Measurements from ENCODE around the gene PRKCB. TPM values are rescaled to one million over a fixed set of nuclear protein-coding genes. Genes with fewer than 3 reads are reported as not detected.

PRKCB gene
- total RNA-seq, 6 donors from 2014 or later = 9.6 to 28.0 (median 13.9) TPM

DNA sequence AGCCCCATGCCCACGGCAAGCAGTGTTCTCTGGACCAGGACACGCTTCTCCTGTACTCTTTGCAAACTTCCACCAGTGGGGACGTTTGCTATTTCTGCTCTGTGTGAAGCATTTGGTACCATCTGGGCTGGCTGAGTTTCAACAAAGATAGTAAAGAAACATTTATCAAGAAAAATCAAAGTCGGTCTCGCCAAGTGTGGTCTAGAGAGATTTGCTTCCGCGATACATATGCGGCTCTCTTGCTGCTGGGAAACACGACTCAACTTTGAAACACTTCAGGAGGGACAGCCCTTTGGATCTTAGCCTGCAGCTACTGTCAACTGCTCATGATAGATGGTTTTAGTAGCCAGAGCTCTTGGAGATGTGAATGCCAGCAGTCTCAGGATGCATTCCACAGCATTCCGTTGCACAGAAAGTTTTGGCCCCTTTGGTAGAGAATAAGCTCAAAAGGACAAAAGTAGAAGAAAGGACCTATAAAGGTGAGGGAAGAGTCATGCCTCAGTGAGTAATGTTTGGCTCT, 252.2 kb downstream of the PRKCB start:
- Histone ChIP-seq H3K27me3 (no peaks in the 10 kb centered on the region), H3K27ac (no peak overlapping the region), H3K36me3 (no peaks in the 10 kb centered on the region), H3K4me1 (peaks cover 0 to 4% (median 0%) of the 10 kb centered on the region in 4 donors), H3K9me3 (peaks cover 0 to 12% (median 6%) of the 10 kb centered on the region in 4 donors), H3K4me3 (no peak overlapping the region)
- no peak for ATAC-seq (ENCODE audit: low FRiP score in 2 of 2)
- DNase-seq = no peak
- no peak for TF ChIP-seq POLR2AphosphoS5 (IDR thresholded peaks at IDR 0.05)
- no peak for TF ChIP-seq EP300 (IDR thresholded peaks at IDR 0.05)
- TF ChIP-seq POLR2A (IDR thresholded peaks at IDR 0.05) = no peak
- TF ChIP-seq, protein P1, sequence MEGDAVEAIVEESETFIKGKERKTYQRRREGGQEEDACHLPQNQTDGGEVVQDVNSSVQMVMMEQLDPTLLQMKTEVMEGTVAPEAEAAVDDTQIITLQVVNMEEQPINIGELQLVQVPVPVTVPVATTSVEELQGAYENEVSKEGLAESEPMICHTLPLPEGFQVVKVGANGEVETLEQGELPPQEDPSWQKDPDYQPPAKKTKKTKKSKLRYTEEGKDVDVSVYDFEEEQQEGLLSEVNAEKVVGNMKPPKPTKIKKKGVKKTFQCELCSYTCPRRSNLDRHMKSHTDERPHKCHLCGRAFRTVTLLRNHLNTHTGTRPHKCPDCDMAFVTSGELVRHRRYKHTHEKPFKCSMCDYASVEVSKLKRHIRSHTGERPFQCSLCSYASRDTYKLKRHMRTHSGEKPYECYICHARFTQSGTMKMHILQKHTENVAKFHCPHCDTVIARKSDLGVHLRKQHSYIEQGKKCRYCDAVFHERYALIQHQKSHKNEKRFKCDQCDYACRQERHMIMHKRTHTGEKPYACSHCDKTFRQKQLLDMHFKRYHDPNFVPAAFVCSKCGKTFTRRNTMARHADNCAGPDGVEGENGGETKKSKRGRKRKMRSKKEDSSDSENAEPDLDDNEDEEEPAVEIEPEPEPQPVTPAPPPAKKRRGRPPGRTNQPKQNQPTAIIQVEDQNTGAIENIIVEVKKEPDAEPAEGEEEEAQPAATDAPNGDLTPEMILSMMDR (IDR thresholded peaks at IDR 0.05) = no peak
- 44 to 59% methylated on average over 10 of the region's 10 CpGs for WGBS, 2 donors

DNA sequence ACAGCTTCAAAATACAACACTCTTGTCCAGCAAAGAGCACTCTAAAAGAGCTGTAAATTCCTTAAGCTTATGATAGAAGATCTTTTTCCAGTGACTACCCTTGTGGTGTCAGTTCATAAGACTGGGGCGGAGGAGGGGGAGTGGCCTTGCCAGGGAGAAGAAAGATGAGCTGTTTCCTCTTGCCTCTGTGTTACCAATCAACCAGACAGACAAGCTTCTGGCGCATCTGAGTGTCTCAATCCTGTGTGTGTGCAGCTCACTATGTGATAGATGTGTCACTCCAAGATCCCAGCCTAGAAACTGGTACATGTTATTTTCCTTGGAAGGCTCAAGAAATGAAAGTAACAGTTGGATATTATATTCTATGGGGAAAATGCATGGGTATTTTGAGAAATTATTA, 253.0 kb downstream of the PRKCB start:
- Histone ChIP-seq H3K9me3 (peaks cover 0 to 12% (median 6%) of the 10 kb centered on the region in 4 donors), H3K27me3 (no peaks in the 10 kb centered on the region), H3K36me3 (no peaks in the 10 kb centered on the region), H3K4me3 (no peak overlapping the region), H3K27ac (no peak overlapping the region), H3K4me1 (peaks cover 0 to 4% (median 0%) of the 10 kb centered on the region in 4 donors)
- no peak for DNase-seq
- ATAC-seq (ENCODE audit: low FRiP score in 2 of 2) = no peak
- 34 to 56% methylated on average over 2 of the region's 2 CpGs for WGBS, 2 donors
- TF ChIP-seq EP300 (IDR thresholded peaks at IDR 0.05) (no peak), POLR2AphosphoS5 (IDR thresholded peaks at IDR 0.05) (no peak), POLR2A (IDR thresholded peaks at IDR 0.05) (no peak)
- TF ChIP-seq, protein P1 (IDR thresholded peaks at IDR 0.05) = no peak

DNA sequence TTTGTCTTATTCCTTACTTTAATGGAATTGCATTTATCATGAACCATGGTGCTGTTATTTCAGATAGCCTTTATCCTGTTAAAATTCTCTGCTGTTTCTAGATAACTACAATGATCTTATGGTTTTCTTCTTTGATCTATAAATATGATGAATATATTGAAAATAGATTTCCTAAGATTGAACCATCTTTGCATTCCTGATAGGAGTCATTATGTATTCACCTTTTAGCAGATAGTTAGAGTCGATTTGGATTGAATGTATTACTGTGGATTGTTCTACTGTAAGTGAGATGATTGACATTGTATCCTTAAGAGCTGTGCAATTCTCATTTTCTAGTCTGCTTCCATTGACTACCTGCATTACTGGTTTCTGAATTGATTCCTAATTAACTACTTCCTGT, 255.3 kb downstream of the PRKCB start:
- no peak overlapping the region for H3K4me3 ChIP-seq
- ATAC-seq (ENCODE audit: low FRiP score in 2 of 2) = no peak
- 83 to 84% methylated on average over 1 of the region's 1 CpG for WGBS, 2 donors
- peaks cover 0 to 12% (median 6%) of the 10 kb centered on the region in 4 donors for H3K9me3 ChIP-seq
- H3K27me3 ChIP-seq = no peaks in the 10 kb centered on the region
- H3K27ac ChIP-seq = no peak overlapping the region
- no peak for DNase-seq
- no peak for TF ChIP-seq POLR2AphosphoS5 (IDR thresholded peaks at IDR 0.05)
- no peak for TF ChIP-seq EP300 (IDR thresholded peaks at IDR 0.05)
- TF ChIP-seq POLR2A (IDR thresholded peaks at IDR 0.05) = no peak
- TF ChIP-seq, protein P1 (IDR thresholded peaks at IDR 0.05) = no peak
- H3K36me3 ChIP-seq = no peaks in the 10 kb centered on the region
- no peaks in the 10 kb centered on the region for H3K4me1 ChIP-seq

DNA sequence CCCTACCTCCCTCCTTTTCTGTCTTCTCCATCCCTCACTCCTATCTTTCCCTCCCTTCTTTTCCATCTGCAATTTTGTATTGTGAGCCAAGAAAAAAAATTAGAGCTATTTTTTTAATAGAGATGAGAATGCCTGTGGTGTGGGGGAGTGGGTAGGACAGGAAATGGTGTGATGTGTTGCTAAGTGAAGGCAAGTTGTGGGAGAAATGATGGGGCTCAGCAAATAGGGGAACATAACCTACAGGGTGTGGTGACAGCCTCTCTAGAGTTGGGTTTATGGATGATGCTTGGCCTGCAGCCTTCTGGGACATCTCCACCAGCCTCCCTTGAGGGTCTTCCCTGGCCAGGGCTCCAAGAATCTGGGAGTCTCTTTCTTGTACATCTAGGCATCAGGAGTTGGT, 257.3 kb downstream of the PRKCB start:
- Histone ChIP-seq H3K36me3 (no peaks in the 10 kb centered on the region), H3K4me1 (no peaks in the 10 kb centered on the region), H3K9me3 (peaks cover 0 to 12% (median 6%) of the 10 kb centered on the region in 4 donors), H3K4me3 (no peak overlapping the region), H3K27ac (no peak overlapping the region), H3K27me3 (no peaks in the 10 kb centered on the region)
- TF ChIP-seq, protein P1 (IDR thresholded peaks at IDR 0.05) = no peak
- TF ChIP-seq POLR2A (IDR thresholded peaks at IDR 0.05) (no peak), POLR2AphosphoS5 (IDR thresholded peaks at IDR 0.05) (no peak), EP300 (IDR thresholded peaks at IDR 0.05) (no peak)
- DNase-seq (no peak), ATAC-seq (ENCODE audit: low FRiP score in 2 of 2) (no peak)

GRCh38 chr16:24094660-24095059, 258.9 kb downstream of the PRKCB start:
- ATAC-seq (ENCODE audit: low FRiP score in 2 of 2) = no peak
- Histone ChIP-seq H3K4me1 (no peaks in the 10 kb centered on the region), H3K27ac (no peak overlapping the region), H3K9me3 (peaks cover 0 to 12% (median 6%) of the 10 kb centered on the region in 4 donors), H3K4me3 (no peak overlapping the region), H3K36me3 (no peaks in the 10 kb centered on the region), H3K27me3 (no peaks in the 10 kb centered on the region)
- 41% methylated on average over 1 of the region's 1 CpG; no CpG with 5 or more reads in 1 of the 2 donors for WGBS, 2 donors
- no peak for TF ChIP-seq EP300 (IDR thresholded peaks at IDR 0.05)
- TF ChIP-seq, protein P1 (IDR thresholded peaks at IDR 0.05) = no peak
- TF ChIP-seq POLR2A (IDR thresholded peaks at IDR 0.05) = no peak
- no peak for TF ChIP-seq POLR2AphosphoS5 (IDR thresholded peaks at IDR 0.05)
- no peak for DNase-seq

All from upper lobe of left lung (tissue), 6 donors.